Immature natural killer cell (primary cell): ENCODE measurements around the gene ERCC6. TPM values are rescaled to one million over a fixed set of nuclear protein-coding genes. Genes with fewer than 3 reads are reported as not detected.

Source experiments
- DNase-seq, 3 donors: peaks; one replicate each; pipeline ENCODE4 v3.0.0; 2022; ENCODE audit warnings: mixed read lengths in 1 of 3
- H3K27ac Mint-ChIP-seq, 6 donors: one replicate each; pipeline ENCODE4 v1.8.0; 2020; ENCODE audit warnings: mixed read lengths in 6 of 6, mild to moderate bottlenecking in 5 of 6, inconsistent platforms in 4 of 6, moderate library complexity in 3 of 6
- H3K27me3 Mint-ChIP-seq, 3 donors: one replicate each; pipeline ENCODE4 v1.8.0; 2020 to 2021; ENCODE audit warnings: low read depth in 3 of 3, mild to moderate bottlenecking in 3 of 3, mixed read lengths in 3 of 3, moderate library complexity in 3 of 3, inconsistent platforms in 1 of 3
- H3K36me3 Mint-ChIP-seq, 3 donors: one replicate each; pipeline ENCODE4 v1.8.0; 2020; ENCODE audit warnings: mixed read lengths in 3 of 3, inconsistent platforms in 2 of 3, mild to moderate bottlenecking in 2 of 3
- H3K4me1 Mint-ChIP-seq, 2 donors: one replicate each; pipeline ENCODE4 v1.8.0; 2020; ENCODE audit warnings: inconsistent platforms in 2 of 2, mild to moderate bottlenecking in 2 of 2, mixed read lengths in 2 of 2, moderate library complexity in 1 of 2
- H3K4me3 Mint-ChIP-seq, 5 donors: one replicate each; pipeline ENCODE4 v1.8.0; 2020; ENCODE audit warnings: mild to moderate bottlenecking in 5 of 5, mixed read lengths in 5 of 5, inconsistent platforms in 3 of 5, moderate library complexity in 3 of 5
- H3K9me3 Mint-ChIP-seq, 6 donors: one replicate each; pipeline ENCODE4 v1.8.0; 2020; ENCODE audit warnings: mild to moderate bottlenecking in 6 of 6, mixed read lengths in 6 of 6, inconsistent platforms in 4 of 6, moderate library complexity in 3 of 6
- polyA plus RNA-seq, 3 donors: library from polyadenylated mRNA; unstranded; fragments of 300-500 nt; fragmentation: Illumina TruSeq; gene quantifications; one replicate each; pipeline ENCODE4 v1.2.3, GENCODE V29; 2021

Gene ERCC6
- polyA plus RNA-seq, 3 donors from 2014 or later = 5.2 to 14.6 (median 9.1) TPM

- Mint-ChIP-seq H3K27ac (peak overlapping the region in 1 of 6 donors; percentile 59), H3K4me3 (no peak overlapping the region), H3K4me1 (peaks cover 4 to 9% of the 10 kb centered on the region in 2 donors), H3K9me3 (no peaks in the 10 kb centered on the region), H3K27me3 (no peaks in the 10 kb centered on the region), H3K36me3 (peaks cover 7 to 41% (median 26%) of the 10 kb centered on the region in 3 donors)
- DNase-seq = peak; percentile 24 to 39 (median 37)
Observed at GRCh38 chr10:49518982-49519578, 19.8 kb downstream of the ERCC6 start.

GRCh38 chr10:49518566-49518965, 20.4 kb downstream of the ERCC6 start:
- Mint-ChIP-seq H3K9me3 (no peaks in the 10 kb centered on the region), H3K27ac (no peak overlapping the region), H3K4me3 (no peak overlapping the region), H3K27me3 (no peaks in the 10 kb centered on the region), H3K4me1 (peaks cover 4 to 9% of the 10 kb centered on the region in 2 donors), H3K36me3 (peaks cover 6 to 37% (median 21%) of the 10 kb centered on the region in 3 donors)
- no peak for DNase-seq

GRCh38 chr10:49516216-49516970, 22.5 kb downstream of the ERCC6 start:
- DNase-seq = no peak
- no peaks in the 10 kb centered on the region for H3K9me3 Mint-ChIP-seq
- peaks cover 6 to 32% (median 11%) of the 10 kb centered on the region in 3 donors for H3K36me3 Mint-ChIP-seq
- H3K4me3 Mint-ChIP-seq = no peak overlapping the region
- peaks cover 0 to 3% (median 0%) of the 10 kb centered on the region in 3 donors for H3K27me3 Mint-ChIP-seq
- peaks cover 4 to 15% of the 10 kb centered on the region in 2 donors for H3K4me1 Mint-ChIP-seq
- H3K27ac Mint-ChIP-seq = no peak overlapping the region

- Mint-ChIP-seq H3K4me1 (peaks cover 25 to 30% of the 10 kb centered on the region in 2 donors), H3K9me3 (peaks cover 0 to 3% (median 0%) of the 10 kb centered on the region in 6 donors), H3K4me3 (no peak overlapping the region), H3K27me3 (peaks cover 0 to 3% (median 1%) of the 10 kb centered on the region in 3 donors), H3K36me3 (peaks cover 7 to 34% (median 7%) of the 10 kb centered on the region in 3 donors), H3K27ac (no peak overlapping the region)
- peak; percentile 38 to 48 (median 45) for DNase-seq
Observed at GRCh38 chr10:49512121-49512809, 26.7 kb downstream of the ERCC6 start.

GRCh38 chr10:49509771-49510303, 29.1 kb downstream of the ERCC6 start:
- Mint-ChIP-seq H3K27me3 (peaks cover 0 to 5% (median 1%) of the 10 kb centered on the region in 3 donors), H3K4me3 (no peak overlapping the region), H3K4me1 (peaks cover 31 to 41% of the 10 kb centered on the region in 2 donors), H3K27ac (no peak overlapping the region), H3K9me3 (peaks cover 0 to 3% (median 0%) of the 10 kb centered on the region in 6 donors), H3K36me3 (peaks cover 9 to 31% (median 18%) of the 10 kb centered on the region in 3 donors)
- no peak for DNase-seq

- H3K4me3 Mint-ChIP-seq = peak overlapping the region in 4 of 5 donors; percentile 35 to 58 (median 48)
- peaks cover 0 to 5% (median 1%) of the 10 kb centered on the region in 3 donors for H3K27me3 Mint-ChIP-seq
- no peak for DNase-seq
- H3K4me1 Mint-ChIP-seq = peaks cover 31 to 41% of the 10 kb centered on the region in 2 donors
- H3K9me3 Mint-ChIP-seq = peaks cover 0 to 3% (median 0%) of the 10 kb centered on the region in 6 donors
- peak overlapping the region in 3 of 6 donors; percentile 2 to 20 (median 10) for H3K27ac Mint-ChIP-seq
- peaks cover 12 to 36% (median 22%) of the 10 kb centered on the region in 3 donors for H3K36me3 Mint-ChIP-seq
Observed at GRCh38 chr10:49508654-49509053, 30.3 kb downstream of the ERCC6 start.

GRCh38 chr10:49508249-49508648, 30.7 kb downstream of the ERCC6 start:
- Mint-ChIP-seq H3K36me3 (peaks cover 12 to 36% (median 22%) of the 10 kb centered on the region in 3 donors), H3K27me3 (peaks cover 0 to 5% (median 1%) of the 10 kb centered on the region in 3 donors), H3K27ac (peak overlapping the region in 3 of 6 donors; percentile 2 to 20 (median 10)), H3K4me1 (peaks cover 31 to 41% of the 10 kb centered on the region in 2 donors), H3K9me3 (peaks cover 0 to 3% (median 0%) of the 10 kb centered on the region in 6 donors), H3K4me3 (peak overlapping the region; percentile 21 to 58 (median 39))
- DNase-seq = peak; percentile 63 to 67 (median 64)

- Mint-ChIP-seq H3K27ac (no peak overlapping the region), H3K9me3 (peaks cover 0 to 2% (median 0%) of the 10 kb centered on the region in 6 donors), H3K4me3 (no peak overlapping the region)
Observed at GRCh38 chr10:49505589-49505988, 33.3 kb downstream of the ERCC6 start.

GRCh38 chr10:49505076-49505475, 33.8 kb downstream of the ERCC6 start:
- DNase-seq = no peak
- Mint-ChIP-seq H3K27me3 (peaks cover 0 to 2% (median 0%) of the 10 kb centered on the region in 3 donors), H3K27ac (no peak overlapping the region), H3K36me3 (peaks cover 18 to 49% (median 32%) of the 10 kb centered on the region in 3 donors), H3K4me3 (no peak overlapping the region), H3K4me1 (peaks cover 29 to 34% of the 10 kb centered on the region in 2 donors), H3K9me3 (peaks cover 0 to 2% (median 0%) of the 10 kb centered on the region in 6 donors)

More at GRCh38 chr10:49505589-49505988, 33.3 kb downstream of the ERCC6 start:
- H3K4me1 Mint-ChIP-seq = peaks cover 31 to 34% of the 10 kb centered on the region in 2 donors
- no peak for DNase-seq
- peaks cover 15 to 49% (median 32%) of the 10 kb centered on the region in 3 donors for H3K36me3 Mint-ChIP-seq
- peaks cover 0 to 2% (median 1%) of the 10 kb centered on the region in 3 donors for H3K27me3 Mint-ChIP-seq

GRCh38 chr10:49504528-49504927, 34.4 kb downstream of the ERCC6 start:
- peaks cover 0 to 2% (median 0%) of the 10 kb centered on the region in 6 donors for H3K9me3 Mint-ChIP-seq
- DNase-seq = no peak
- peaks cover 18 to 49% (median 32%) of the 10 kb centered on the region in 3 donors for H3K36me3 Mint-ChIP-seq
- H3K4me3 Mint-ChIP-seq = no peak overlapping the region
- no peak overlapping the region for H3K27ac Mint-ChIP-seq
- H3K4me1 Mint-ChIP-seq = peaks cover 28 to 33% of the 10 kb centered on the region in 2 donors
- H3K27me3 Mint-ChIP-seq = peaks cover 0 to 2% (median 0%) of the 10 kb centered on the region in 3 donors

GRCh38 chr10:49502358-49502757, 36.6 kb downstream of the ERCC6 start:
- peaks cover 0 to 2% (median 0%) of the 10 kb centered on the region in 3 donors for H3K27me3 Mint-ChIP-seq
- no peak for DNase-seq
- H3K36me3 Mint-ChIP-seq = peaks cover 33 to 65% (median 36%) of the 10 kb centered on the region in 3 donors
- no peak overlapping the region for H3K27ac Mint-ChIP-seq
- no peaks in the 10 kb centered on the region for H3K9me3 Mint-ChIP-seq
- no peak overlapping the region for H3K4me3 Mint-ChIP-seq
- peaks cover 11 to 16% of the 10 kb centered on the region in 2 donors for H3K4me1 Mint-ChIP-seq

- Mint-ChIP-seq H3K27me3 (peaks cover 0 to 1% (median 0%) of the 10 kb centered on the region in 3 donors), H3K36me3 (peaks cover 27 to 64% (median 37%) of the 10 kb centered on the region in 3 donors), H3K27ac (no peak overlapping the region), H3K9me3 (no peaks in the 10 kb centered on the region), H3K4me3 (no peak overlapping the region), H3K4me1 (peaks cover 4% of the 10 kb centered on the region in 2 donors)
- DNase-seq = no peak
Observed at GRCh38 chr10:49500412-49500811, 38.5 kb downstream of the ERCC6 start.

GRCh38 chr10:49499305-49499851, 39.5 kb downstream of the ERCC6 start:
- Mint-ChIP-seq H3K27ac (no peak overlapping the region), H3K27me3 (peaks cover 0 to 1% (median 0%) of the 10 kb centered on the region in 3 donors), H3K9me3 (no peaks in the 10 kb centered on the region), H3K36me3 (peaks cover 21 to 61% (median 33%) of the 10 kb centered on the region in 3 donors), H3K4me1 (peaks cover 4 to 10% of the 10 kb centered on the region in 2 donors), H3K4me3 (no peak overlapping the region)
- no peak for DNase-seq
